ENCODE results near the gene CCDC69. TPM values are rescaled to one million over a fixed set of nuclear protein-coding genes. Genes with fewer than 3 reads are reported as not detected.

CCDC69 gene
- total and polyA plus RNA-seq, 10 of the 15 experiments (the other 5 are each of a cell fraction or from before 2014, with no cell fraction given) = 13.5 to 106 (median 70.1) TPM

DNA sequence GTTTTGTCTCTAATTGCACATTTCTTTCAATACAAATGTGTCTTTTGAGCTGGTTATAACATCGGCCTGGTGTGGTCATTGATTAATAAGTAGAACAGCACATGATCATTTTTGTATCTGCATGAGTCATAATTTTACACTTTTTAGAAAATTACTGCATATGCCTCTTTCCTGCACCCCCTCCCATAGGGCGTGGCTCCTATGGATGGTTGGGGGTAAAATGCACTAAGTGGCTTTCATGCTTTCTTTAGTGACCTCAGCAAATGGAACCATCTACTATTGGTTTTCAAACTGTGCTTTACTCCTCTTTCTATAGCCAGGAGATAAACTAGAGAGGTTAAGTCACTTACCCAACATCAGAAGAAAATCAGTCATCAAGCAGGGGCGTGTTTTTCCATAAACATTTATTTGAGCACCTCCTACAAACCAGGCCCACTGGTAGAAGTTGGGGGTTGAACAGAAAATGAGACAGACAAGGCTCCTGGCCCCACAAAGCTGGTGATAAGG lies 70.1 kb downstream of the CCDC69 start (continued):
- TF ChIP-seq, protein P1, sequence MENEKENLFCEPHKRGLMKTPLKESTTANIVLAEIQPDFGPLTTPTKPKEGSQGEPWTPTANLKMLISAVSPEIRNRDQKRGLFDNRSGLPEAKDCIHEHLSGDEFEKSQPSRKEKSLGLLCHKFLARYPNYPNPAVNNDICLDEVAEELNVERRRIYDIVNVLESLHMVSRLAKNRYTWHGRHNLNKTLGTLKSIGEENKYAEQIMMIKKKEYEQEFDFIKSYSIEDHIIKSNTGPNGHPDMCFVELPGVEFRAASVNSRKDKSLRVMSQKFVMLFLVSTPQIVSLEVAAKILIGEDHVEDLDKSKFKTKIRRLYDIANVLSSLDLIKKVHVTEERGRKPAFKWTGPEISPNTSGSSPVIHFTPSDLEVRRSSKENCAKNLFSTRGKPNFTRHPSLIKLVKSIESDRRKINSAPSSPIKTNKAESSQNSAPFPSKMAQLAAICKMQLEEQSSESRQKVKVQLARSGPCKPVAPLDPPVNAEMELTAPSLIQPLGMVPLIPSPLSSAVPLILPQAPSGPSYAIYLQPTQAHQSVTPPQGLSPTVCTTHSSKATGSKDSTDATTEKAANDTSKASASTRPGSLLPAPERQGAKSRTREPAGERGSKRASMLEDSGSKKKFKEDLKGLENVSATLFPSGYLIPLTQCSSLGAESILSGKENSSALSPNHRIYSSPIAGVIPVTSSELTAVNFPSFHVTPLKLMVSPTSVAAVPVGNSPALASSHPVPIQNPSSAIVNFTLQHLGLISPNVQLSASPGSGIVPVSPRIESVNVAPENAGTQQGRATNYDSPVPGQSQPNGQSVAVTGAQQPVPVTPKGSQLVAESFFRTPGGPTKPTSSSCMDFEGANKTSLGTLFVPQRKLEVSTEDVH (IDR thresholded peaks at IDR 0.05; ENCODE audit: low read depth, partially characterized antibody) = no peak
- peak; percentile 76; the same call in 1 of the 2 replicates for TF ChIP-seq MTA2 (IDR thresholded peaks at IDR 0.05; ENCODE audit: low read depth)
- no peak for TF ChIP-seq ZZZ3 (IDR thresholded peaks at IDR 0.05; ENCODE audit: control insufficient read depth, insufficient read length, low read depth)
- no peak for TF ChIP-seq NR2C1 (IDR thresholded peaks at IDR 0.05)
- peak in 1 of 2 experiments; percentile 16; a peak in 2 of 4 replicates for TF ChIP-seq ETV6 (conservative IDR thresholded peaks at IDR 0.05 in 1 of 2, IDR thresholded peaks at IDR 0.05 in 1 of 2; ENCODE audit: borderline replicate concordance in 1 of 2, low read depth in 1 of 2)
- no peak for TF ChIP-seq ZNF24 (IDR thresholded peaks at IDR 0.05)
- no peak for TF ChIP-seq TCF3 (IDR thresholded peaks at IDR 0.05; ENCODE audit: borderline replicate concordance, insufficient read depth, low read depth, low read length)
- TF ChIP-seq, protein P2, sequence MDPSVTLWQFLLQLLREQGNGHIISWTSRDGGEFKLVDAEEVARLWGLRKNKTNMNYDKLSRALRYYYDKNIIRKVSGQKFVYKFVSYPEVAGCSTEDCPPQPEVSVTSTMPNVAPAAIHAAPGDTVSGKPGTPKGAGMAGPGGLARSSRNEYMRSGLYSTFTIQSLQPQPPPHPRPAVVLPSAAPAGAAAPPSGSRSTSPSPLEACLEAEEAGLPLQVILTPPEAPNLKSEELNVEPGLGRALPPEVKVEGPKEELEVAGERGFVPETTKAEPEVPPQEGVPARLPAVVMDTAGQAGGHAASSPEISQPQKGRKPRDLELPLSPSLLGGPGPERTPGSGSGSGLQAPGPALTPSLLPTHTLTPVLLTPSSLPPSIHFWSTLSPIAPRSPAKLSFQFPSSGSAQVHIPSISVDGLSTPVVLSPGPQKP (IDR thresholded peaks at IDR 0.05; ENCODE audit: low read depth, low read length) = no peak
- no peak for TF ChIP-seq POLR2A (IDR thresholded peaks at IDR 0.05; ENCODE audit: low read depth, low read length)
- no peak for TF ChIP-seq STAT1 (conservative IDR thresholded peaks at IDR 0.05)
- 0 out of 2 replicates have a peak, but pooled peaks have one; percentile 3 for TF ChIP-seq IKZF1 (conservative IDR thresholded peaks at IDR 0.05)
- no peak; the same call in 1 of the 2 replicates for TF ChIP-seq NR2F1 (conservative IDR thresholded peaks at IDR 0.05)
- TF ChIP-seq, protein P3, sequence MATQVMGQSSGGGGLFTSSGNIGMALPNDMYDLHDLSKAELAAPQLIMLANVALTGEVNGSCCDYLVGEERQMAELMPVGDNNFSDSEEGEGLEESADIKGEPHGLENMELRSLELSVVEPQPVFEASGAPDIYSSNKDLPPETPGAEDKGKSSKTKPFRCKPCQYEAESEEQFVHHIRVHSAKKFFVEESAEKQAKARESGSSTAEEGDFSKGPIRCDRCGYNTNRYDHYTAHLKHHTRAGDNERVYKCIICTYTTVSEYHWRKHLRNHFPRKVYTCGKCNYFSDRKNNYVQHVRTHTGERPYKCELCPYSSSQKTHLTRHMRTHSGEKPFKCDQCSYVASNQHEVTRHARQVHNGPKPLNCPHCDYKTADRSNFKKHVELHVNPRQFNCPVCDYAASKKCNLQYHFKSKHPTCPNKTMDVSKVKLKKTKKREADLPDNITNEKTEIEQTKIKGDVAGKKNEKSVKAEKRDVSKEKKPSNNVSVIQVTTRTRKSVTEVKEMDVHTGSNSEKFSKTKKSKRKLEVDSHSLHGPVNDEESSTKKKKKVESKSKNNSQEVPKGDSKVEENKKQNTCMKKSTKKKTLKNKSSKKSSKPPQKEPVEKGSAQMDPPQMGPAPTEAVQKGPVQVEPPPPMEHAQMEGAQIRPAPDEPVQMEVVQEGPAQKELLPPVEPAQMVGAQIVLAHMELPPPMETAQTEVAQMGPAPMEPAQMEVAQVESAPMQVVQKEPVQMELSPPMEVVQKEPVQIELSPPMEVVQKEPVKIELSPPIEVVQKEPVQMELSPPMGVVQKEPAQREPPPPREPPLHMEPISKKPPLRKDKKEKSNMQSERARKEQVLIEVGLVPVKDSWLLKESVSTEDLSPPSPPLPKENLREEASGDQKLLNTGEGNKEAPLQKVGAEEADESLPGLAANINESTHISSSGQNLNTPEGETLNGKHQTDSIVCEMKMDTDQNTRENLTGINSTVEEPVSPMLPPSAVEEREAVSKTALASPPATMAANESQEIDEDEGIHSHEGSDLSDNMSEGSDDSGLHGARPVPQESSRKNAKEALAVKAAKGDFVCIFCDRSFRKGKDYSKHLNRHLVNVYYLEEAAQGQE (IDR thresholded peaks at IDR 0.05; ENCODE audit: low read depth, low read length) = no peak
- TF ChIP-seq MXI1 (IDR thresholded peaks at IDR 0.05; ENCODE audit: low read depth, low read length) = no peak
- TF ChIP-seq SMAD1 (IDR thresholded peaks at IDR 0.05; ENCODE audit: low read depth, partially characterized antibody) = no peak
- TF ChIP-seq, protein P4, sequence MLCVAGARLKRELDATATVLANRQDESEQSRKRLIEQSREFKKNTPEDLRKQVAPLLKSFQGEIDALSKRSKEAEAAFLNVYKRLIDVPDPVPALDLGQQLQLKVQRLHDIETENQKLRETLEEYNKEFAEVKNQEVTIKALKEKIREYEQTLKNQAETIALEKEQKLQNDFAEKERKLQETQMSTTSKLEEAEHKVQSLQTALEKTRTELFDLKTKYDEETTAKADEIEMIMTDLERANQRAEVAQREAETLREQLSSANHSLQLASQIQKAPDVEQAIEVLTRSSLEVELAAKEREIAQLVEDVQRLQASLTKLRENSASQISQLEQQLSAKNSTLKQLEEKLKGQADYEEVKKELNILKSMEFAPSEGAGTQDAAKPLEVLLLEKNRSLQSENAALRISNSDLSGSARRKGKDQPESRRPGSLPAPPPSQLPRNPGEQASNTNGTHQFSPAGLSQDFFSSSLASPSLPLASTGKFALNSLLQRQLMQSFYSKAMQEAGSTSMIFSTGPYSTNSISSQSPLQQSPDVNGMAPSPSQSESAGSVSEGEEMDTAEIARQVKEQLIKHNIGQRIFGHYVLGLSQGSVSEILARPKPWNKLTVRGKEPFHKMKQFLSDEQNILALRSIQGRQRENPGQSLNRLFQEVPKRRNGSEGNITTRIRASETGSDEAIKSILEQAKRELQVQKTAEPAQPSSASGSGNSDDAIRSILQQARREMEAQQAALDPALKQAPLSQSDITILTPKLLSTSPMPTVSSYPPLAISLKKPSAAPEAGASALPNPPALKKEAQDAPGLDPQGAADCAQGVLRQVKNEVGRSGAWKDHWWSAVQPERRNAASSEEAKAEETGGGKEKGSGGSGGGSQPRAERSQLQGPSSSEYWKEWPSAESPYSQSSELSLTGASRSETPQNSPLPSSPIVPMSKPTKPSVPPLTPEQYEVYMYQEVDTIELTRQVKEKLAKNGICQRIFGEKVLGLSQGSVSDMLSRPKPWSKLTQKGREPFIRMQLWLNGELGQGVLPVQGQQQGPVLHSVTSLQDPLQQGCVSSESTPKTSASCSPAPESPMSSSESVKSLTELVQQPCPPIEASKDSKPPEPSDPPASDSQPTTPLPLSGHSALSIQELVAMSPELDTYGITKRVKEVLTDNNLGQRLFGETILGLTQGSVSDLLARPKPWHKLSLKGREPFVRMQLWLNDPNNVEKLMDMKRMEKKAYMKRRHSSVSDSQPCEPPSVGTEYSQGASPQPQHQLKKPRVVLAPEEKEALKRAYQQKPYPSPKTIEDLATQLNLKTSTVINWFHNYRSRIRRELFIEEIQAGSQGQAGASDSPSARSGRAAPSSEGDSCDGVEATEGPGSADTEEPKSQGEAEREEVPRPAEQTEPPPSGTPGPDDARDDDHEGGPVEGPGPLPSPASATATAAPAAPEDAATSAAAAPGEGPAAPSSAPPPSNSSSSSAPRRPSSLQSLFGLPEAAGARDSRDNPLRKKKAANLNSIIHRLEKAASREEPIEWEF (IDR thresholded peaks at IDR 0.05; ENCODE audit: insufficient replicate concordance, low read depth, low read length) = peak; percentile 87
- no peak for TF ChIP-seq PAX5 (IDR thresholded peaks at IDR 0.05; ENCODE audit: borderline replicate concordance, low read depth, low read length)

Data from GM12878 (cell line).